Prostate gland (tissue), 2 donors: Measurements from ENCODE around the gene EPB41L4A.

ENCODE experiments used
- CTCF ChIP-seq, 4 experiments: fragments of 200-600 bp in 2 of 4; fragments of 450-650 bp in 2 of 4; sonication (generic) in 2 of 4; IDR thresholded peaks; 1 replicate in 3 of 4; 2 replicates in 1 of 4; pipeline ENCODE4 v1.5.1; 2016 to 2019; ENCODE audit warnings: antibody characterized with exemption in 4 of 4, mild to moderate bottlenecking in 2 of 4, moderate library complexity in 2 of 4
- POLR2A ChIP-seq: fragments of 450-650 bp; IDR thresholded peaks from one replicate; pipeline ENCODE4 v1.6.1; 2016; ENCODE audit warnings: antibody characterized with exemption, mild to moderate bottlenecking
- POLR2AphosphoS5 ChIP-seq: sonication (generic); formaldehyde crosslinking; IDR thresholded peaks from one replicate; pipeline ENCODE4 v1.6.1; 2017; ENCODE audit warnings: antibody characterized with exemption

GRCh38 chr5:112306956-112307355 lies 112.1 kb downstream of the EPB41L4A start:
- no peak for TF ChIP-seq CTCF (IDR thresholded peaks at IDR 0.05)
- TF ChIP-seq POLR2A: no peak
- TF ChIP-seq POLR2AphosphoS5: no peak
